Neural cell (in vitro differentiated cells): ENCODE measurements around the gene SHLD2. TPM values are rescaled to one million over a fixed set of nuclear protein-coding genes. Genes with fewer than 3 reads are reported as not detected.
"Not testable (repeated sequence)": the region's sequence is repeated elsewhere in the genome, so short reads cannot be mapped to it uniquely, and the experiment has no call there.

ENCODE experiments used
- H2AFZ ChIP-seq: fragments of 200-600, 300-800 bp; sonication (generic), shearing (Covaris generic); 2 replicates; pipeline ENCODE4 v1.6.0; 2014; ENCODE audit warnings: low read depth, mild to moderate bottlenecking, antibody characterized with exemption, low read length, moderate library complexity
- H3F3A ChIP-seq: fragments of 200-600 bp; shearing (Covaris generic); 2 replicates; pipeline ENCODE4 v1.6.1; 2016; ENCODE audit warnings: mild to moderate bottlenecking, moderate library complexity, mixed read lengths, antibody characterized with exemption, low read length; ENCODE audit not compliant: insufficient read depth, poor library complexity, severe bottlenecking
- H3K27ac ChIP-seq: fragments of 200-600, 300-800 bp; sonication (generic), shearing (Covaris generic); 2 replicates; pipeline ENCODE4 v1.5.1; 2014; ENCODE audit warnings: mild to moderate bottlenecking, low read length, moderate library complexity
- H3K27me3 ChIP-seq: fragments of 300-800, 200-600 bp; sonication (generic), shearing (Covaris generic); 2 replicates; pipeline ENCODE4 v1.6.0; 2014; ENCODE audit warnings: mild to moderate bottlenecking, low read depth, low read length, moderate library complexity; ENCODE audit not compliant: insufficient read depth
- H3K36me3 ChIP-seq: fragments of 300-800, 200-600 bp; sonication (generic), shearing (Covaris generic); 2 replicates; pipeline ENCODE4 v1.5.1; 2014; ENCODE audit warnings: mild to moderate bottlenecking, antibody characterized with exemption, low read length, moderate library complexity; ENCODE audit not compliant: insufficient read depth
- H3K4me2 ChIP-seq: fragments of 300-800, 200-600 bp; sonication (generic), shearing (Covaris generic); 2 replicates; pipeline ENCODE4 v1.6.0; 2014; ENCODE audit warnings: mild to moderate bottlenecking, low read length
- H3K4me3 ChIP-seq: fragments of 300-800, 200-600 bp; sonication (generic), shearing (Covaris generic); 2 replicates; pipeline ENCODE4 v1.5.1; 2014; ENCODE audit warnings: mild to moderate bottlenecking, low read length, moderate library complexity
- H3K79me2 ChIP-seq: fragments of 200-600 bp; shearing (Covaris generic); replicated peaks from 2 replicates; pipeline ENCODE4 v1.6.0; 2014; ENCODE audit warnings: mild to moderate bottlenecking, low read length, moderate library complexity; ENCODE audit not compliant: insufficient read depth
- H3K9ac ChIP-seq: fragments of 300-800, 200-600 bp; sonication (generic), shearing (Covaris generic); 2 replicates; pipeline ENCODE4 v1.6.1; 2016; ENCODE audit warnings: mild to moderate bottlenecking, low read length, mixed read lengths
- H3K9me2 ChIP-seq: fragments of 200-600 bp; shearing (Covaris generic); 2 replicates; pipeline ENCODE4 v1.6.1; 2016; ENCODE audit warnings: mild to moderate bottlenecking, low read length, mixed read lengths; ENCODE audit not compliant: insufficient read depth
- H3K9me3 ChIP-seq: fragments of 200-600, 300-800 bp; sonication (generic), shearing (Covaris generic); 2 replicates; pipeline ENCODE4 v1.6.1; 2016; ENCODE audit warnings: mild to moderate bottlenecking, mixed run types, low read length, moderate library complexity, mixed read lengths
- H4K20me1 ChIP-seq: fragments of 200-600 bp; shearing (Covaris generic); 2 replicates; pipeline ENCODE4 v1.6.1; 2016; ENCODE audit warnings: mild to moderate bottlenecking, mixed run types; ENCODE audit not compliant: insufficient read depth
- polyA plus RNA-seq: library from polyadenylated mRNA; depleted of rRNA; stranded (reverse); fragments of >200 nt; gene quantifications from 2 replicates; pipeline ENCODE4 v1.2.3, GENCODE V29; 2014

SHLD2 gene
- polyA plus RNA-seq, 1 donor from 2014 or later, result 15.8 TPM

DNA sequence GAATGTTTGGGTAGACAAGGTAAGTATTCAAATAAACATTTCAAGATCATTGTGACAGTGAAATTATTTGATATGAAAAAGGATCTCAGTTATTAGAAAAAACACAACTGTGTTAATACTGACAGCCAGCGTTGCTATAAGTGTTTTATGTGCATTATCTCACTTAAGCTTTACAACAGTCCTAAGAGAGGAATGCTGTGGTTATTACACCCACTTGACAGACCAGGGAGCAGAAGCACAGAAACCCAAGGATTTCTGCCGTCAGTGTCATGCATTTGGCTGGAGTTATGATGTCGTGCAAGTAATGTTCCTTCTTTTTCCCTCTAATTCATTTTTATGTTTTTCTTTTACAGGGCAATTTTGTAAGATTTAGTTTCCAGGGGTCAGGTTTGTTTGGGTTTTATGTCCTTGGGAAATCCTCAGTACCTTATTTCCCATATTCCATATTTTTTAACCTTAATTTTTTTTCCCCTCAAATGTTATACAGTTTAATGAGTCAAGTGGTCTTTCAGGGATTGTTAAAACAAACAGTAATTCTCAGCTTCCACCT is 32.7 kb downstream of the SHLD2 start:
- H2AFZ ChIP-seq, H3K9me3 ChIP-seq, H3F3A ChIP-seq, H3K27me3 ChIP-seq, H3K4me3 ChIP-seq, H3K27ac ChIP-seq, H3K36me3 ChIP-seq, H3K79me2 ChIP-seq, H3K4me2 ChIP-seq, H4K20me1 ChIP-seq, H3K9ac ChIP-seq, H3K9me2 ChIP-seq: not testable (repeated sequence)

DNA sequence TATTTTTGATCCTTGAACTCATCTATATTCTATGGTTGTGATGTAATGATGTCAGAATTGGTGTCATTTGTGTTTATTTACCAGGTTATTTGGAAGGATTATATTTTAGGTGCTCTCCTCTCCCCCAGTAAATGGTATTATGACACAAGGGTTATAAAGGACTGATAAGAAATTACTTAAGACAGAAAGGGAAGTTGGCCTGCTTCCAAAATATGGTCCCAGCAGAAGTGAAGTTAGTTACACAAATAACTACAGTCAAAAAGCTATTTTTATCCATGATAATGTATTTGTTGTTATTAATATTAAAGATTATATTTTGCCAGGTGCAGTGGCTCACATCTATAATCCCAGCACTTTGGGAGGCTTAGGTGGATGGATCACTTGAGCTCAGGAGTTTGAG is 37.2 kb downstream of the SHLD2 start:
- not testable (repeated sequence) for H3K9me2 ChIP-seq, H3K4me2 ChIP-seq, H3K27me3 ChIP-seq, H3K9ac ChIP-seq, H3K79me2 ChIP-seq, H4K20me1 ChIP-seq, H3F3A ChIP-seq, H2AFZ ChIP-seq, H3K36me3 ChIP-seq, H3K9me3 ChIP-seq, H3K27ac ChIP-seq, H3K4me3 ChIP-seq

DNA sequence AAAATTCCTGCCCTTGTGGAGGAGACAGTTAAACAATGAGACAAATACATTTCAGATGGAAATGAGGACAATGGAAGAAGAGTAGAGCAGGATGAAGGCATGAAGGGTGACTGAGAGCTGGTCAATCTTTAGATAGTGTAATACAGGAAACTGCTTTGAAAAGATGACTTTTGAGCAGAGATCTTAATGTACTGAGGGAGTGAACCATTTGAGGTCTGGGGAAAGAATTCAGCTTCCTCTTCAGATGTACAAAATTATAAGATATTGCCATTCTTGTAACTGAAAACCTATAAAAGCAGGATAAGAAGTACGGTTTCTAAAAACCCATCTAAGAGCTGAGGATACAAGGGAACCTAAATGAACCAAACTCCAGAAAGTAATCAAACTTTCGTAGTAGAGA is 38.9 kb downstream of the SHLD2 start:
- H3K79me2 ChIP-seq, H3F3A ChIP-seq, H4K20me1 ChIP-seq, H3K4me3 ChIP-seq, H3K36me3 ChIP-seq, H3K4me2 ChIP-seq, H3K9me3 ChIP-seq, H3K9ac ChIP-seq, H3K27me3 ChIP-seq, H3K9me2 ChIP-seq, H3K27ac ChIP-seq, H2AFZ ChIP-seq: not testable (repeated sequence)

DNA sequence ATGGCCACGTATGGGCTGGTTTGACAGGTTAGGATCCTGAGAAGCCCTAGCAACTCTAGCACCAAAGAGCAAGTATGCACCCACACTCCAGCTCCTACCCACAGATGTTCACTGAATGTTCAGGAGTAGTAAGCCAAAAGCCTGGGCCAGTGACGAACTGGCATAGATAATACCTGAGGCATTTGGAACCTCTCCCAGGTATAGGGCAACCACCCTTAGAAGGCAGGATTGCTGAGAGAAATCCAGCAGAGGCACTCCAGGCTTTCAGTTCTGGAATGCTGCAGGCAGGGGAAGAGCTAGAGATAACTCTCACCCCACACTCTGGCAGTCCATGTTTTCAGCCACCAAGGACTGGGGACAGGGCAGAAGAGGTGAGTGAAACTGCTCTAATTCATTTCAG is 39.4 kb downstream of the SHLD2 start:
- not testable (repeated sequence) for H3K9me3 ChIP-seq, H3F3A ChIP-seq, H3K27ac ChIP-seq, H4K20me1 ChIP-seq, H3K9me2 ChIP-seq, H3K36me3 ChIP-seq, H3K4me2 ChIP-seq, H3K9ac ChIP-seq, H3K79me2 ChIP-seq, H2AFZ ChIP-seq, H3K27me3 ChIP-seq, H3K4me3 ChIP-seq

DNA sequence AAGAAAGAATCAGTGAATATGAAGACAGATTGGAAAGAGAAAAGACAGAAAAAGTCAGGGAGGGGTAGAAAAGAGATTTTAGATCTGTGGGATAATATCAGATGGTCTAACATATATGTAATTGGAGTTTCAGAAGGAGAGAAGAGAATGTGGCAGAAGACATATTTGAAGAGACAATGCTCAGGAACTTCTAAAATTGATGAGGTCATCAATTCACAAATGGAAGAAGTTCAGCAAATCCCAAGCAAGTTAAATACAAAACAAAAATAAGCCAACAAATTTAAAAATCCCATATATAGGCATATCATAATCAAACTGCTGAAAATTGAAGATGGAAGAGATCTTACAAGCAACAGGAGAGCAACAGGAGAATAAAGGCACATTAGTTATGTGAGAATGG is 42.5 kb downstream of the SHLD2 start:
- H4K20me1 ChIP-seq, H3F3A ChIP-seq, H3K36me3 ChIP-seq, H2AFZ ChIP-seq, H3K9me2 ChIP-seq, H3K79me2 ChIP-seq, H3K27me3 ChIP-seq, H3K9ac ChIP-seq, H3K4me2 ChIP-seq, H3K4me3 ChIP-seq, H3K27ac ChIP-seq, H3K9me3 ChIP-seq: not testable (repeated sequence)

DNA sequence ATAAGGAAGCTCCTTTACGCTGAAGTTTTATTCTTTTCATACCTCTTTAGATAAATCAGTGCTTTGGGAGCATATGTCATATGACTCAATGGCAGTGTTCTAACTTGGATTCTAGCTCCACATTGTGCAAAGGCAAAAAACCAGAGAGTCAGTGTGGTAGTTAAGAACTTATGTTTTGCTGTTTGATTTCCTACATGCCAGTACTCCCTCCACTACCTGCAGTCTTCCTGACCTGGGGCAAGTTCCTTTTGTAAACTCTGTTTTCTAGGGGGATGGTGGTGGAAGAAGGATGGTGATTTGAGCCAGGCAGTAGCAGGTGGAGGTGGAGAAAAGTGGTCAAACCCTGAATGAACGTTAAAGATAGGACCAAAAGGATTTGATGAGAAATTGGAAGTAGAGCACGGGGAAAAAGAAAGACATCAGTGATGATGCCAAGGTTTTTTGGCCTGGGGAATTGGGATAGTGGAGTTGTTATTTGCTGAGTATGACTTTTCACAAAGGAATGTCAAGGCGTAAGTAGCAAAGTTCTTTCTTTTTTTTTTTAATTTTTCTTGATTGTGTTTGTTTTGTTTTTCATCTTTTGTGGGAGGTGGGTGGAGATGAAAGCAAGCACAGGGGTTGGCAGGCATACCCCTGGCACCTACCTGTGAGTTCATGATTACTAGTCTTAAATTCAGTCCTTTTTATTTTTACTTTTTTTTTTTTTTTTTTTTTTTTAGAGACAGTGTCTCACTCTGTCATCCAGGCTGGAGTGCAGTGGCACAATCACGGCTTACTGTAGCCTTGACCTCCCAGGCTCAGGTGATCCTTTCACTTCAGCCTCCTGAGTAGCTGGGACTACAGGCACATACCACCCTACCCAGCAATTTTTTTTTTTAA is 47.5 kb downstream of the SHLD2 start:
- H3K9me2 ChIP-seq, H3K36me3 ChIP-seq, H4K20me1 ChIP-seq, H3K27ac ChIP-seq, H3K9ac ChIP-seq, H3K9me3 ChIP-seq, H3K4me3 ChIP-seq, H3K27me3 ChIP-seq, H3K79me2 ChIP-seq, H2AFZ ChIP-seq, H3K4me2 ChIP-seq, H3F3A ChIP-seq: not testable (repeated sequence)

DNA sequence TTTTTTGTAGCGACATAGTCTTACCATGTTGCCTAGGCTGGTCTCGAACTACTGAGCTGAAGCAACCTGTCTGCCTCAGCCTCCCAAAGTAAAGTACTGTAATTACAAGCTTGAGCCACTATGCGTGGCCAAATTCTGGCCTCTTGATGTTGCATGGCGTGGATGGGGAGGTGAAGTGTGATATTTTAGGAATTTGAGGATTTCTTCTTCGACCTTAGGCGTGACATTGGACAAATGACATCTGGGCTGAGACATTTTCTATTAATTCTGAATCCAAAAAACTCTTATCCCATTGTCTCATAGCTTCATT is 48.1 kb downstream of the SHLD2 start:
- not testable (repeated sequence) for H4K20me1 ChIP-seq, H3K9me2 ChIP-seq, H3K9me3 ChIP-seq, H3K9ac ChIP-seq, H3K79me2 ChIP-seq, H3K36me3 ChIP-seq, H3K27me3 ChIP-seq, H3K4me3 ChIP-seq, H2AFZ ChIP-seq, H3K4me2 ChIP-seq, H3K27ac ChIP-seq, H3F3A ChIP-seq

DNA sequence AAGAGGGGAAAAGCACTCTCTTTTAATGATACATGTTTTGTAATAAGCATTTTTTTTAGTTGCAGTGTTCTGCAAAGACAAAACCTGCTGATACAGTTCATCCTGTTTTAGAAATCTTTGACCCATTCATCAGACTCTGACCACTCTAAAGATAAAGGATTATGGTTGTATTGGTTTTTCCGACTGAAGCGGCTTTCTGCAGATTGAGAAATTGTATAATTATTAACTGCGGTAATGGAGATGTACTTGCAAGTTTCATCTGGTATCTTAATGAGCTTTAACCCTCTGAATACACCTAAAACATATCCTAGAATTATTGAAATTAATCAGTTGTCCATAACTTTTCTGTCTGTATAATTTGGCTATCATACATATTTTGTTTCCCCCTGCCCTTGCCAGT is 50.6 kb downstream of the SHLD2 start:
- H3F3A ChIP-seq, H3K9ac ChIP-seq, H2AFZ ChIP-seq, H3K79me2 ChIP-seq, H3K9me3 ChIP-seq, H4K20me1 ChIP-seq, H3K27ac ChIP-seq, H3K4me2 ChIP-seq, H3K4me3 ChIP-seq, H3K36me3 ChIP-seq, H3K27me3 ChIP-seq, H3K9me2 ChIP-seq: not testable (repeated sequence)
